HepG2 (cell line): ENCODE results near the gene BMF. TPM values are rescaled to one million over a fixed set of nuclear protein-coding genes. Genes with fewer than 3 reads are reported as not detected.

Experiments used
- ADNP ChIP-seq: sonication (generic); formaldehyde crosslinking; IDR thresholded peaks from 2 replicates; pipeline ENCODE4 v1.4.0; 2020; ENCODE audit warnings: missing genetic modification reagents
- CHD4 ChIP-seq: fragments of 200-600 bp; sonication (generic); IDR thresholded peaks from 2 replicates; pipeline ENCODE4 v1.7.0; 2017; ENCODE audit warnings: mild to moderate bottlenecking, low read length, borderline replicate concordance
- DNMT1 ChIP-seq: sonication (generic); formaldehyde crosslinking; IDR thresholded peaks from 2 replicates; pipeline ENCODE4 v1.5.1; 2020; ENCODE audit warnings: mild to moderate bottlenecking, missing genetic modification reagents
- GABPB1 ChIP-seq: IDR thresholded peaks from 2 replicates; pipeline ENCODE4 v1.6.1; 2016; ENCODE audit warnings: mild to moderate bottlenecking, missing genetic modification reagents, moderate library complexity, missing compliant biosample characterization
- HDAC1 ChIP-seq: sonication (generic); formaldehyde crosslinking; IDR thresholded peaks from 2 replicates; pipeline ENCODE4 v1.5.1; 2020; ENCODE audit warnings: mild to moderate bottlenecking, missing genetic modification reagents
- JUN ChIP-seq: sonication (generic); formaldehyde crosslinking; IDR thresholded peaks from 2 replicates; pipeline ENCODE4 v1.4.0; 2020; ENCODE audit warnings: mild to moderate bottlenecking, missing genetic modification reagents
- MTA1 ChIP-seq: sonication (generic); formaldehyde crosslinking; IDR thresholded peaks from 2 replicates; pipeline ENCODE4 v1.4.0; 2020; ENCODE audit warnings: missing genetic modification reagents, mild to moderate bottlenecking, borderline replicate concordance
- NCOA2 ChIP-seq: sonication (generic); formaldehyde crosslinking; IDR thresholded peaks from 2 replicates; pipeline ENCODE4 v1.8.0; 2022; ENCODE audit warnings: inconsistent platforms
- REPIN1 ChIP-seq: sonication (generic); formaldehyde crosslinking; IDR thresholded peaks from 2 replicates; pipeline ENCODE4 v1.8.0; 2022; ENCODE audit warnings: missing genetic modification reagents, low read depth, mild to moderate bottlenecking, borderline replicate concordance
- SAFB2 ChIP-seq: sonication (generic); formaldehyde crosslinking; IDR thresholded peaks from 2 replicates; pipeline ENCODE4 v1.5.1; 2020; ENCODE audit warnings: missing genetic modification reagents, low read depth, mild to moderate bottlenecking, borderline replicate concordance
- XRCC5 ChIP-seq: fragments of 200-400 bp; formaldehyde crosslinking; optimal IDR thresholded peaks from 2 replicates; pipeline ENCODE3; 2017; ENCODE audit warnings: mild to moderate bottlenecking, low read length
- ZBTB8A ChIP-seq: sonication (generic); formaldehyde crosslinking; IDR thresholded peaks from 2 replicates; pipeline ENCODE4 v1.4.0; 2020; ENCODE audit warnings: mild to moderate bottlenecking, low read depth, missing genetic modification reagents, borderline replicate concordance
- ZNF235 ChIP-seq: sonication (generic); formaldehyde crosslinking; IDR thresholded peaks from 2 replicates; pipeline ENCODE4 v1.8.1; 2023; ENCODE audit warnings: mild to moderate bottlenecking, missing genetic modification reagents, borderline replicate concordance
- ZNF563 ChIP-seq: sonication (generic); formaldehyde crosslinking; IDR thresholded peaks from 2 replicates; pipeline ENCODE4 v1.8.0; 2022; ENCODE audit warnings: mild to moderate bottlenecking, moderate library complexity, missing genetic modification reagents
- ZNF614 ChIP-seq: IDR thresholded peaks from 2 replicates; pipeline ENCODE4 v1.6.1; 2018; ENCODE audit warnings: missing biosample characterization, missing genetic modification reagents, inconsistent platforms, borderline replicate concordance
- polyA plus RNA-seq, 8 experiments: library from polyadenylated mRNA; depleted of rRNA in 3 of 8; stranded (reverse) in 7 of 8; unstranded in 1 of 8; fragments of >200 nt; fragmentation: Illumina TruSeq in 4 of 8; extraction: Trizol in 4 of 8; gene quantifications; 2 replicates each; pipeline versions ENCODE4 v1.2.1 to v1.2.3, GENCODE V29; 2011 to 2016; ENCODE audit warnings: low read depth in 4 of 8, missing spikeins in 1 of 8, mixed read lengths in 1 of 8; ENCODE audit not compliant: insufficient read depth in 1 of 8
- total RNA-seq, 5 experiments: library from RNA; depleted of rRNA; stranded (reverse); fragments of >200 nt; fragmentation: Illumina TruSeq; extraction: Trizol; gene quantifications; 2 replicates each; pipeline ENCODE4 v1.2.3, GENCODE V29; 2016; ENCODE audit warnings: low read depth in 1 of 5
- TF ChIP-seq, protein P1 (sequence below): fragments of 450-650 bp; IDR thresholded peaks from 2 replicates; pipeline ENCODE4 v1.6.1; 2017; ENCODE audit warnings: mild to moderate bottlenecking
- TF ChIP-seq, protein P2 (sequence below): sonication (generic); formaldehyde crosslinking; IDR thresholded peaks from 2 replicates; pipeline ENCODE4 v1.4.0; 2020; ENCODE audit warnings: mild to moderate bottlenecking, missing genetic modification reagents
- TF ChIP-seq, protein P3 (sequence below): sonication (generic); formaldehyde crosslinking; IDR thresholded peaks from 2 replicates; pipeline ENCODE4 v1.4.0; 2020; ENCODE audit warnings: mild to moderate bottlenecking, low read depth, missing genetic modification reagents
- TF ChIP-seq, protein P4 (sequence below): IDR thresholded peaks from 2 replicates; pipeline ENCODE4 v1.6.1; 2016; ENCODE audit warnings: missing compliant biosample characterization, missing genetic modification reagents, borderline replicate concordance

The BMF gene
- total and polyA plus RNA-seq, 2 of the 13 experiments (the other 11 are each of a cell fraction or from before 2014, with no cell fraction given): 8.7 to 15.9 TPM

DNA sequence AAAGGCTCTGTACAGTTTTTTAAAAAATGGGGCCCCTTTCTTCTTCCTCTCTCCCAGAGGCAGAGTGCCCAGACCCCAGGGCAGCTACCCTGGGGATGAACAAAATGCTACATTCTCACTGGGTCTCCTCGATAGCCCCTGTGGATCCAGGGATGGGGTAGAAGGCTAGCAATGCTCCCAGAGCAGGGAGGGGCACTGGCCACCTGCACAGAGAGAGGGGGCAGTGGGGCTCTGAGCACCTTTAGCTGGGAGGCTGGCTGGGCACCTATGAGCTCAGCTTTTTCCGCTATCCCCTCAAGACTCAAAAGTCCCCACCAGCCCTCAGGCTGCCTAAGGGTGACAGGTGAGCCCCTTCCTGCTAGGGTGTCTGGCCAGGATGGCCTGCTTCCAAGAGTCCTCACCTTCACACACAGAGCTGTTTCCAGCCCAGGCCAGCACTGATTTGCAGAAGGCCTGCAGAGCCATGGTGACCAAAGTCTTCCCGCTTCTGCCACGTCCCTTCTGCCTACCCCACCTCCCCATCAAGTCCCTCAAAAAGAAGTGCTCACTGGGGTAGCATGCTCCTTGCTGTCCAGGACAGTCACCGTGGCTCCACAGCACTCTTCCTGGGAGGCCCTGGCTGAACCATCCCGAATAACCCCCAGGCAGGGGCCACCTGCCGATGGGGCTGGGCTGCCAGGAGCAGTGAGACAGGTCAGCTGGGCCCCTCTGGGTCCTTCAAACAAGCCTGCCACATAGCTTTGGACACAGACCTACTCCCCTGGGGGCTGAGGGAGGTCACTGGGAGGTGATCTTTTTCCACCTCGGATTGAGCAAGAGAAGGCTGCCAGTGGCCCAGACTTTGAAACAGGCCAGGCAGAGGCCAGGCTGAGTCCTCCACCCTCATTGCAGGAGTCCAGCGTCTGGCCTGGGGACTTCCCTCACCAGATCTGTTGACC is 20.4 kb downstream of the BMF start (continued):
- TF ChIP-seq, protein P1, sequence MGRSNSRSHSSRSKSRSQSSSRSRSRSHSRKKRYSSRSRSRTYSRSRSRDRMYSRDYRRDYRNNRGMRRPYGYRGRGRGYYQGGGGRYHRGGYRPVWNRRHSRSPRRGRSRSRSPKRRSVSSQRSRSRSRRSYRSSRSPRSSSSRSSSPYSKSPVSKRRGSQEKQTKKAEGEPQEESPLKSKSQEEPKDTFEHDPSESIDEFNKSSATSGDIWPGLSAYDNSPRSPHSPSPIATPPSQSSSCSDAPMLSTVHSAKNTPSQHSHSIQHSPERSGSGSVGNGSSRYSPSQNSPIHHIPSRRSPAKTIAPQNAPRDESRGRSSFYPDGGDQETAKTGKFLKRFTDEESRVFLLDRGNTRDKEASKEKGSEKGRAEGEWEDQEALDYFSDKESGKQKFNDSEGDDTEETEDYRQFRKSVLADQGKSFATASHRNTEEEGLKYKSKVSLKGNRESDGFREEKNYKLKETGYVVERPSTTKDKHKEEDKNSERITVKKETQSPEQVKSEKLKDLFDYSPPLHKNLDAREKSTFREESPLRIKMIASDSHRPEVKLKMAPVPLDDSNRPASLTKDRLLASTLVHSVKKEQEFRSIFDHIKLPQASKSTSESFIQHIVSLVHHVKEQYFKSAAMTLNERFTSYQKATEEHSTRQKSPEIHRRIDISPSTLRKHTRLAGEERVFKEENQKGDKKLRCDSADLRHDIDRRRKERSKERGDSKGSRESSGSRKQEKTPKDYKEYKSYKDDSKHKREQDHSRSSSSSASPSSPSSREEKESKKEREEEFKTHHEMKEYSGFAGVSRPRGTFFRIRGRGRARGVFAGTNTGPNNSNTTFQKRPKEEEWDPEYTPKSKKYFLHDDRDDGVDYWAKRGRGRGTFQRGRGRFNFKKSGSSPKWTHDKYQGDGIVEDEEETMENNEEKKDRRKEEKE: no peak
- TF ChIP-seq GABPB1 (CRISPR knock-in tag): peak; percentile 64
- TF ChIP-seq ZNF614: peak; percentile 82; the same call in 1 of the 2 replicates
- TF ChIP-seq ZNF235 (CRISPR knock-in tag): no peak
- TF ChIP-seq MTA1 (CRISPR knock-in tag): peak; percentile 95
- no peak for TF ChIP-seq ZNF563
- TF ChIP-seq XRCC5: peak; percentile 50
- peak; percentile 84 for TF ChIP-seq NCOA2 (CRISPR knock-in tag)
- TF ChIP-seq, protein P2, sequence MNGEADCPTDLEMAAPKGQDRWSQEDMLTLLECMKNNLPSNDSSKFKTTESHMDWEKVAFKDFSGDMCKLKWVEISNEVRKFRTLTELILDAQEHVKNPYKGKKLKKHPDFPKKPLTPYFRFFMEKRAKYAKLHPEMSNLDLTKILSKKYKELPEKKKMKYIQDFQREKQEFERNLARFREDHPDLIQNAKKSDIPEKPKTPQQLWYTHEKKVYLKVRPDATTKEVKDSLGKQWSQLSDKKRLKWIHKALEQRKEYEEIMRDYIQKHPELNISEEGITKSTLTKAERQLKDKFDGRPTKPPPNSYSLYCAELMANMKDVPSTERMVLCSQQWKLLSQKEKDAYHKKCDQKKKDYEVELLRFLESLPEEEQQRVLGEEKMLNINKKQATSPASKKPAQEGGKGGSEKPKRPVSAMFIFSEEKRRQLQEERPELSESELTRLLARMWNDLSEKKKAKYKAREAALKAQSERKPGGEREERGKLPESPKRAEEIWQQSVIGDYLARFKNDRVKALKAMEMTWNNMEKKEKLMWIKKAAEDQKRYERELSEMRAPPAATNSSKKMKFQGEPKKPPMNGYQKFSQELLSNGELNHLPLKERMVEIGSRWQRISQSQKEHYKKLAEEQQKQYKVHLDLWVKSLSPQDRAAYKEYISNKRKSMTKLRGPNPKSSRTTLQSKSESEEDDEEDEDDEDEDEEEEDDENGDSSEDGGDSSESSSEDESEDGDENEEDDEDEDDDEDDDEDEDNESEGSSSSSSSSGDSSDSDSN (CRISPR knock-in tag): peak; percentile 80
- peak; percentile 77 for TF ChIP-seq HDAC1 (CRISPR knock-in tag)
- TF ChIP-seq ADNP (CRISPR knock-in tag): 0 out of 2 replicates have a peak, but pooled peaks have one; percentile 25
- TF ChIP-seq DNMT1 (CRISPR knock-in tag): 0 out of 2 replicates have a peak, but pooled peaks have one; percentile 28
- TF ChIP-seq, protein P3, sequence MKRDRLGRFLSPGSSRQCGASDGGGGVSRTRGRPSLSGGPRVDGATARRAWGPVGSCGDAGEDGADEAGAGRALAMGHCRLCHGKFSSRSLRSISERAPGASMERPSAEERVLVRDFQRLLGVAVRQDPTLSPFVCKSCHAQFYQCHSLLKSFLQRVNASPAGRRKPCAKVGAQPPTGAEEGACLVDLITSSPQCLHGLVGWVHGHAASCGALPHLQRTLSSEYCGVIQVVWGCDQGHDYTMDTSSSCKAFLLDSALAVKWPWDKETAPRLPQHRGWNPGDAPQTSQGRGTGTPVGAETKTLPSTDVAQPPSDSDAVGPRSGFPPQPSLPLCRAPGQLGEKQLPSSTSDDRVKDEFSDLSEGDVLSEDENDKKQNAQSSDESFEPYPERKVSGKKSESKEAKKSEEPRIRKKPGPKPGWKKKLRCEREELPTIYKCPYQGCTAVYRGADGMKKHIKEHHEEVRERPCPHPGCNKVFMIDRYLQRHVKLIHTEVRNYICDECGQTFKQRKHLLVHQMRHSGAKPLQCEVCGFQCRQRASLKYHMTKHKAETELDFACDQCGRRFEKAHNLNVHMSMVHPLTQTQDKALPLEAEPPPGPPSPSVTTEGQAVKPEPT (CRISPR knock-in tag): peak; percentile 62; the same call in 1 of the 2 replicates
- TF ChIP-seq ZBTB8A (CRISPR knock-in tag): peak; percentile 88; the same call in 1 of the 2 replicates
- peak; percentile 86 for TF ChIP-seq REPIN1 (CRISPR knock-in tag)
- TF ChIP-seq, protein P4, sequence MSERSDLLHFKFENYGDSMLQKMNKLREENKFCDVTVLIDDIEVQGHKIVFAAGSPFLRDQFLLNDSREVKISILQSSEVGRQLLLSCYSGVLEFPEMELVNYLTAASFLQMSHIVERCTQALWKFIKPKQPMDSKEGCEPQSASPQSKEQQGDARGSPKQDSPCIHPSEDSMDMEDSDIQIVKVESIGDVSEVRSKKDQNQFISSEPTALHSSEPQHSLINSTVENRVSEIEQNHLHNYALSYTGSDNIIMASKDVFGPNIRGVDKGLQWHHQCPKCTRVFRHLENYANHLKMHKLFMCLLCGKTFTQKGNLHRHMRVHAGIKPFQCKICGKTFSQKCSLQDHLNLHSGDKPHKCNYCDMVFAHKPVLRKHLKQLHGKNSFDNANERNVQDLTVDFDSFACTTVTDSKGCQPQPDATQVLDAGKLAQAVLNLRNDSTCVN (CRISPR knock-in tag): no peak
- TF ChIP-seq JUN (CRISPR knock-in tag): 0 out of 2 replicates have a peak, but pooled peaks have one; percentile 44
- TF ChIP-seq SAFB2 (CRISPR knock-in tag): peak; percentile 24; the same call in 1 of the 2 replicates
- no peak for TF ChIP-seq CHD4
